Activated gamma-delta T cell treated with anti-CD3 and anti-CD28 coated beads, Interleukin-2, amount 50 U/mL, for 16 hours (primary cell): Measurements from ENCODE around the gene KCNQ1.

ENCODE experiments used
- DNase-seq: peaks from one replicate; pipeline ENCODE4 v3.0.0-alpha.2; 2020; ENCODE audit warnings: low read depth

The KCNQ1 gene

GRCh38 chr11:2511421-2512369 is 66.9 kb downstream of the KCNQ1 start:
- DNase-seq, result no peak

GRCh38 chr11:2512431-2513407 is 67.9 kb downstream of the KCNQ1 start:
- DNase-seq, result no peak

- DNase-seq, result no peak
Observed at GRCh38 chr11:2513441-2513840, 68.6 kb downstream of the KCNQ1 start.

- DNase-seq, result no peak
Observed at GRCh38 chr11:2515401-2516275, 70.8 kb downstream of the KCNQ1 start.

- DNase-seq, result no peak
Observed at GRCh38 chr11:2516276-2517015, 71.6 kb downstream of the KCNQ1 start.

- DNase-seq, result no peak
Observed at GRCh38 chr11:2517016-2517385, 72.2 kb downstream of the KCNQ1 start.

GRCh38 chr11:2517386-2518064 is 72.7 kb downstream of the KCNQ1 start:
- DNase-seq, result no peak

- no peak for DNase-seq
Observed at GRCh38 chr11:2518111-2518982, 73.5 kb downstream of the KCNQ1 start.

GRCh38 chr11:2518983-2519340 is 74.2 kb downstream of the KCNQ1 start:
- DNase-seq, result no peak

GRCh38 chr11:2519517-2519861 is 74.7 kb downstream of the KCNQ1 start:
- no peak for DNase-seq

GRCh38 chr11:2519862-2520735 is 75.3 kb downstream of the KCNQ1 start:
- DNase-seq, result no peak

- no peak for DNase-seq
Observed at GRCh38 chr11:2520736-2521035, 75.9 kb downstream of the KCNQ1 start.

- no peak for DNase-seq
Observed at GRCh38 chr11:2521081-2521732, 76.4 kb downstream of the KCNQ1 start.

- DNase-seq, result no peak
Observed at GRCh38 chr11:2521733-2522630, 77.2 kb downstream of the KCNQ1 start.

- DNase-seq, result no peak
Observed at GRCh38 chr11:2522631-2523255, 77.9 kb downstream of the KCNQ1 start.

GRCh38 chr11:2523821-2524391 is 79.1 kb downstream of the KCNQ1 start:
- DNase-seq, result no peak
